ENCODE results near the gene DKK3.

DNA sequence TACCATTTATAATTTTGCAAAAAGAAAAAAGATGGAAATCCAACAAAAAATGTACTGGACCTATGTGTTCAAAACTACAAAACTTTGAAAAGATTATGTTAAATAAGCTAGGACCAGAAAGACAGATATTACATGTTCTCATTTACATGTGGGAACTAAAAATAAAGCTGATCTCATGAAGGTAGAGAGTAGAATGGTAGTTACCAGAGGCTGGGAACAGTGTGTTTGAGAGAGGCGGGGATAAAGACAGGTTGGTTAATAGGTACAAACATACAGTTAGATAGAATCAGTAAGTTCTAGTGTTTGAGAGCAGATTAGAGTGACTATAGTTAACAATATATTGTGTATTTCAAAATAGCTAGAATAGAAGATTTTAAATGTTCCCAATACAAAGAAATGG, 95.0 kb downstream of the DKK3 start:
- TF ChIP-seq POLR2AphosphoS5 (IDR thresholded peaks at IDR 0.05; ENCODE audit: borderline replicate concordance, low read depth, low read length) (no peak), EZH2 (IDR thresholded peaks at IDR 0.05) (no peak)

All from SK-N-MC (cell line).